ENCODE data around the gene IRF1.

DNA sequence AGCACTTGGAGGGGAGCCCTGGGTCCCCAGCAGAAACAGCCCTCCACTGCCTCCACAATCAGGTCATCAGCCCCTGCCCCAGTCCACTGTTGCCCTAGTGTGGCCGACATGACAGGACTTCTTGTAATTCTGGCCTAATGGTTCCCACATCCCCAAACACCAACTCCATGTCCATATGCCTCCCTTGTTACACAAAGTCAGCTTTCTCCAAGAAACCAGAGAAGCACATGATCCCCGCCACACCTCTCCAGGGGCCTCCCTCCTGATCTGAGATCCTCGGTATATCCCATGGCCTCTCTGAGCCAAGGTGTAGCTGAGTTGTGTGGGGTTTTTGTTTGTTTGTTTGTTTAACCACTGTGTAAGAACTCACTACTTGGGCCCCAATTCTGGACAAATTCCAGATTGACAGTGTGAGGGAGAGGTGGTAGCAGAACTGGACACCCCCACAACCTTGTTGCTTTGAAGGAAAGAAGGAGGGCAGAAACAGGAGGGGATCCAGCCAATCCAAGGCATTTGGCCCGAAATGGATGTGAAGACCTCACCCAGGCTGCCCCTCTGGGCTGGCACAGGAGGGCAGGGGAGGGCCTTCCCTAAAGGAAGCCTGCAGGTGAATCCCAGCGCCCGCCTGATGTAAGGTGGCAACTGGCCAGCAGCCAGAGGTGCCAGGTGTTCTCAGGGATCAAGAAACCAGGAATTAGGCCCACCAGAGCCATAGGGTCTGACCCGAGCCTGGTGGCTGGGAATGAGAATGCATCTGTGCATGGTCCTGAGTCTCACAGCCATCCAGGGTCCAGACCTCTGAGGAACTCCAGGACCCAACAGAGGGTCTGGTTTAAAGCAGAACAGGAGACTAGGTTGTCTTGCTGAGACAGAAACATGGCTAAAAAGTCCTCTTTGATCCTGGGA lies 13.4 kb downstream of the IRF1 start:
- TF ChIP-seq, protein P1, sequence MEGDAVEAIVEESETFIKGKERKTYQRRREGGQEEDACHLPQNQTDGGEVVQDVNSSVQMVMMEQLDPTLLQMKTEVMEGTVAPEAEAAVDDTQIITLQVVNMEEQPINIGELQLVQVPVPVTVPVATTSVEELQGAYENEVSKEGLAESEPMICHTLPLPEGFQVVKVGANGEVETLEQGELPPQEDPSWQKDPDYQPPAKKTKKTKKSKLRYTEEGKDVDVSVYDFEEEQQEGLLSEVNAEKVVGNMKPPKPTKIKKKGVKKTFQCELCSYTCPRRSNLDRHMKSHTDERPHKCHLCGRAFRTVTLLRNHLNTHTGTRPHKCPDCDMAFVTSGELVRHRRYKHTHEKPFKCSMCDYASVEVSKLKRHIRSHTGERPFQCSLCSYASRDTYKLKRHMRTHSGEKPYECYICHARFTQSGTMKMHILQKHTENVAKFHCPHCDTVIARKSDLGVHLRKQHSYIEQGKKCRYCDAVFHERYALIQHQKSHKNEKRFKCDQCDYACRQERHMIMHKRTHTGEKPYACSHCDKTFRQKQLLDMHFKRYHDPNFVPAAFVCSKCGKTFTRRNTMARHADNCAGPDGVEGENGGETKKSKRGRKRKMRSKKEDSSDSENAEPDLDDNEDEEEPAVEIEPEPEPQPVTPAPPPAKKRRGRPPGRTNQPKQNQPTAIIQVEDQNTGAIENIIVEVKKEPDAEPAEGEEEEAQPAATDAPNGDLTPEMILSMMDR (IDR thresholded peaks at IDR 0.05), result no peak
- TF ChIP-seq POLR2A (IDR thresholded peaks at IDR 0.05), result no peak

Measured in prostate gland (tissue), 2 donors.